Neural cell (in vitro differentiated cells): Measurements from ENCODE around the gene TGFBR3. TPM values are rescaled to one million over a fixed set of nuclear protein-coding genes. Genes with fewer than 3 reads are reported as not detected.

ENCODE experiments used
- H2AFZ ChIP-seq: fragments of 200-600, 300-800 bp; sonication (generic), shearing (Covaris generic); 2 replicates; pipeline ENCODE4 v1.6.0; 2014; ENCODE audit warnings: low read depth, mild to moderate bottlenecking, antibody characterized with exemption, low read length, moderate library complexity
- H3F3A ChIP-seq: fragments of 200-600 bp; shearing (Covaris generic); 2 replicates; pipeline ENCODE4 v1.6.1; 2016; ENCODE audit warnings: mild to moderate bottlenecking, moderate library complexity, mixed read lengths, antibody characterized with exemption, low read length; ENCODE audit not compliant: insufficient read depth, poor library complexity, severe bottlenecking
- H3K27ac ChIP-seq: fragments of 200-600, 300-800 bp; sonication (generic), shearing (Covaris generic); 2 replicates; pipeline ENCODE4 v1.5.1; 2014; ENCODE audit warnings: mild to moderate bottlenecking, low read length, moderate library complexity
- H3K27me3 ChIP-seq: fragments of 300-800, 200-600 bp; sonication (generic), shearing (Covaris generic); 2 replicates; pipeline ENCODE4 v1.6.0; 2014; ENCODE audit warnings: mild to moderate bottlenecking, low read depth, low read length, moderate library complexity; ENCODE audit not compliant: insufficient read depth
- H3K36me3 ChIP-seq: fragments of 300-800, 200-600 bp; sonication (generic), shearing (Covaris generic); 2 replicates; pipeline ENCODE4 v1.5.1; 2014; ENCODE audit warnings: mild to moderate bottlenecking, antibody characterized with exemption, low read length, moderate library complexity; ENCODE audit not compliant: insufficient read depth
- H3K4me2 ChIP-seq: fragments of 300-800, 200-600 bp; sonication (generic), shearing (Covaris generic); 2 replicates; pipeline ENCODE4 v1.6.0; 2014; ENCODE audit warnings: mild to moderate bottlenecking, low read length
- H3K4me3 ChIP-seq: fragments of 300-800, 200-600 bp; sonication (generic), shearing (Covaris generic); 2 replicates; pipeline ENCODE4 v1.5.1; 2014; ENCODE audit warnings: mild to moderate bottlenecking, low read length, moderate library complexity
- H3K79me2 ChIP-seq: fragments of 200-600 bp; shearing (Covaris generic); replicated peaks from 2 replicates; pipeline ENCODE4 v1.6.0; 2014; ENCODE audit warnings: mild to moderate bottlenecking, low read length, moderate library complexity; ENCODE audit not compliant: insufficient read depth
- H3K9ac ChIP-seq: fragments of 300-800, 200-600 bp; sonication (generic), shearing (Covaris generic); 2 replicates; pipeline ENCODE4 v1.6.1; 2016; ENCODE audit warnings: mild to moderate bottlenecking, low read length, mixed read lengths
- H3K9me2 ChIP-seq: fragments of 200-600 bp; shearing (Covaris generic); 2 replicates; pipeline ENCODE4 v1.6.1; 2016; ENCODE audit warnings: mild to moderate bottlenecking, low read length, mixed read lengths; ENCODE audit not compliant: insufficient read depth
- H3K9me3 ChIP-seq: fragments of 200-600, 300-800 bp; sonication (generic), shearing (Covaris generic); 2 replicates; pipeline ENCODE4 v1.6.1; 2016; ENCODE audit warnings: mild to moderate bottlenecking, mixed run types, low read length, moderate library complexity, mixed read lengths
- H4K20me1 ChIP-seq: fragments of 200-600 bp; shearing (Covaris generic); 2 replicates; pipeline ENCODE4 v1.6.1; 2016; ENCODE audit warnings: mild to moderate bottlenecking, mixed run types; ENCODE audit not compliant: insufficient read depth
- CTCF ChIP-seq: fragments of 450-650 bp; IDR thresholded peaks from 2 replicates; pipeline ENCODE4 v1.5.1; 2014; ENCODE audit warnings: antibody characterized with exemption, mild to moderate bottlenecking, moderate library complexity; ENCODE audit not compliant: poor library complexity, severe bottlenecking
- EP300 ChIP-seq: fragments of 450-650 bp; conservative IDR thresholded peaks from 2 replicates; pipeline ENCODE4 v1.6.1; 2014; ENCODE audit warnings: antibody characterized with exemption, mild to moderate bottlenecking, moderate library complexity; ENCODE audit not compliant: poor library complexity, severe bottlenecking
- EZH2 ChIP-seq: fragments of 200-600, 300-800 bp; shearing (Covaris generic), sonication (generic); IDR thresholded peaks from 2 replicates; pipeline ENCODE4 v1.6.1; 2014; ENCODE audit warnings: antibody characterized with exemption, low read length, borderline replicate concordance, mild to moderate bottlenecking; ENCODE audit not compliant: insufficient read depth, poor library complexity, severe bottlenecking
- MXI1 ChIP-seq: fragments of 450-650 bp; conservative IDR thresholded peaks from 2 replicates; pipeline ENCODE4 v1.6.1; 2014; ENCODE audit warnings: antibody characterized with exemption, mild to moderate bottlenecking; ENCODE audit not compliant: poor library complexity, severe bottlenecking
- POLR2AphosphoS5 ChIP-seq: IDR thresholded peaks from 2 replicates; pipeline ENCODE4 v1.6.1; 2012
- RAD21 ChIP-seq: fragments of 450-650 bp; conservative IDR thresholded peaks from 2 replicates; pipeline ENCODE4 v1.6.1; 2014; ENCODE audit warnings: antibody characterized with exemption, mild to moderate bottlenecking, moderate library complexity
- REST ChIP-seq: IDR thresholded peaks from 2 replicates; pipeline ENCODE4 v1.6.1; 2012; ENCODE audit warnings: borderline replicate concordance
- SMC3 ChIP-seq: fragments of 450-650 bp; conservative IDR thresholded peaks from 2 replicates; pipeline ENCODE4 v1.6.1; 2014; ENCODE audit warnings: antibody characterized with exemption, mild to moderate bottlenecking, moderate library complexity; ENCODE audit not compliant: poor library complexity
- TAF1 ChIP-seq: IDR thresholded peaks from 2 replicates; pipeline ENCODE4 v1.6.1; 2012; ENCODE audit warnings: low read depth
- polyA plus RNA-seq: library from polyadenylated mRNA; depleted of rRNA; stranded (reverse); fragments of >200 nt; gene quantifications from 2 replicates; pipeline ENCODE4 v1.2.3, GENCODE V29; 2014

TGFBR3 gene
- polyA plus RNA-seq, 1 donor from 2014 or later = 0.25 TPM

GRCh38 chr1:91777630-91778300, 108.2 kb downstream of the TGFBR3 start:
- H3K27me3 ChIP-seq = no peaks in the 10 kb centered on the region
- no peak overlapping the region for H3K27ac ChIP-seq
- no peak overlapping the region for H3K4me3 ChIP-seq
- no peaks in the 10 kb centered on the region for H3K9me3 ChIP-seq
- no peaks in the 10 kb centered on the region for H4K20me1 ChIP-seq
- H3F3A ChIP-seq = no peaks in the 10 kb centered on the region
- H3K4me2 ChIP-seq = no peak overlapping the region
- H3K9me2 ChIP-seq = no peaks in the 10 kb centered on the region
- H3K9ac ChIP-seq = no peak overlapping the region
- H2AFZ ChIP-seq = no peak overlapping the region
- H3K36me3 ChIP-seq = no peaks in the 10 kb centered on the region
- no peaks in the 10 kb centered on the region for H3K79me2 ChIP-seq
- TF ChIP-seq EZH2 = no peak
- TF ChIP-seq EP300 = no peak
- TF ChIP-seq SMC3 = no peak
- no peak for TF ChIP-seq TAF1
- no peak for TF ChIP-seq MXI1
- no peak for TF ChIP-seq POLR2AphosphoS5
- no peak for TF ChIP-seq CTCF
- TF ChIP-seq REST = no peak
- TF ChIP-seq RAD21 = no peak

- Histone ChIP-seq H3K27me3 (no peaks in the 10 kb centered on the region), H3K4me2 (no peak overlapping the region), H3K79me2 (no peaks in the 10 kb centered on the region), H3K36me3 (no peaks in the 10 kb centered on the region), H3K27ac (no peak overlapping the region), H3K9me2 (no peaks in the 10 kb centered on the region), H2AFZ (no peak overlapping the region), H3F3A (no peaks in the 10 kb centered on the region), H3K9me3 (no peaks in the 10 kb centered on the region), H4K20me1 (no peaks in the 10 kb centered on the region), H3K4me3 (no peak overlapping the region), H3K9ac (no peak overlapping the region)
- TF ChIP-seq REST (no peak), SMC3 (no peak), POLR2AphosphoS5 (no peak), RAD21 (no peak), EZH2 (no peak), TAF1 (no peak), MXI1 (no peak), CTCF (no peak), EP300 (no peak)
These were observed 108.8 kb downstream of the TGFBR3 start for GRCh38 chr1:91777196-91777595.
